Breast epithelium (tissue), 3 donors: ENCODE data around the gene MON2.
"Not testable (repeated sequence)": the region's sequence is repeated elsewhere in the genome, so short reads cannot be mapped to it uniquely, and the experiment has no call there.

Experiments used
- CTCF ChIP-seq, 3 donors: fragments of 450-650 bp; IDR thresholded peaks; one replicate each; pipeline ENCODE4 v1.5.1; 2016 to 2017; ENCODE audit warnings: antibody characterized with exemption in 3 of 3, mild to moderate bottlenecking in 3 of 3, moderate library complexity in 3 of 3
- POLR2A ChIP-seq: fragments of 450-650 bp; IDR thresholded peaks from one replicate; pipeline ENCODE4 v1.6.1; 2016; ENCODE audit warnings: antibody characterized with exemption, mild to moderate bottlenecking, moderate library complexity
- POLR2AphosphoS5 ChIP-seq, 3 donors: sonication (generic); formaldehyde crosslinking; IDR thresholded peaks; one replicate each; pipeline ENCODE4 v1.6.1; 2017; ENCODE audit warnings: antibody characterized with exemption in 3 of 3

DNA sequence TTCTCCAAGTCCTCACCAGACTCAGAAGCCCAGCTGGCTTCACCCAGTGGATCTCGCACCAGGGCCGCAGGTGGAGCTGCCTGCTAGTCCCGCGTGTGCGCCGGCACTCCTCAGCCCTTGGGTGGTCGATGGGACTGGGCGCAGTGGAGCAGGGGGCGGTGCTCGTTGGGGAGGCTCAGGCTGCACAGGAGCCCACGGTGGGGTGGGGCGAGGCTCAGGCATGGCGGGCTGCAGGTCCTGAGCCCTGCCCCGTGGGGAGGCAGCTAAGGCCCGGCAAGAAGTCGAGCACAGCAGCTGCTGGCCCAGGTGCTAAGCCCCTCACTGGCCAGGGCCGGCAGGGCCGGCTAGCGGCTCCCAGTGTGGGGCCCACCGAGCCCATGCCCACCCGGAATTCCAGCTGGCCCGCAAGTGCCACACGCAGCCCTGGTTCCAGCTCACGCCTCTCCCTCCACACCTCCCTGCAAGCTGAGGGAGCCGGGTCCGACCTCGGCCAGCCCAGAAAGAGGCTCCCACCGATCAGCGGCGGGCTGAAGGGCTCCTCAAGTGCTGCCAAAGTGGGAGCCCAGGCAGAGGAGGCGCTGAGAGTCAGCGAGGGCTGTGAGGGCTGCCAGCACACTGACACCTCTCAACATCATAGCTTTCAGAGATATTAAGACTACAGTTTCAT, 5.3 kb upstream of the MON2 start:
- TF ChIP-seq POLR2A; CTCF (IDR thresholded peaks at IDR 0.05); POLR2AphosphoS5 (IDR thresholded peaks at IDR 0.05): not testable (repeated sequence)
